Measurements from ENCODE around the gene SLC30A4. TPM values are rescaled to one million over a fixed set of nuclear protein-coding genes. Genes with fewer than 3 reads are reported as not detected.

Gene SLC30A4
- total RNA-seq, 1 experiment from 2014 or later, result 1.3 TPM

DNA sequence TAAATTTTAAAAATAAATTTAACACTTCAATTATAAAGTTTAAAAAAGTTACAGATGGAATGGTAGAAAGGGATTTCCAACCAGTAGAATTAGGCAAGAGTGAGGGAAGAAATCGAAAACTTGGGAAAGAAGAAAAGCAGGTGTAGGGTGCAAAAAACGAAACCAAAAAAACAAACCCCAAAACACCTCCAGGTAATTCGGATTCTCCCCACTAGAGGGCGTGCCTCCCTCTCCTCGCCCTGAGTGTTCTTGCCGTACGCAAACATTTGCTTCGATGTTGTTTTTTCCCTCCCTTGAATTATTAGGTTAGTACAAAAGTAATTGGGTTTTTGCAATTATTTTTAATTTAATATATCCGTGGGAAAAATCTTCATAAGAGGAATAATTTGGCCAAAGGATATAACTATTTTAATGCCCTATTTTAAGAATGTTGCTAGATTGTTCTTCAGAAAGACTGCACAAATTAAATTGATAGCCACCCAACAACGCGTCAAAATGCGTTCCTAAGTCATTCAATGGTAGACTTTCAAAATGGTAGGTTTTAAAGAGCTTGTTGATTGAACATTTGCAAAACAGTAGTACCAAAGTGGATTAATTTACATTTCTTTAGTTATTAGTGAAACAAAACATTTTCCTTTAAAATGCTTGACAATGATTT, 63.7 kb downstream of the SLC30A4 start:
- Histone ChIP-seq H3K9ac (ENCODE audit: low read length) (peak overlapping the region; percentile 76; the same call in 1 of the 2 replicates), H3K27ac (ENCODE audit: low read length) (no peak overlapping the region)
- POLR2A ChIA-PET (ENCODE audit: unreplicated experiment), result no interaction called here

DNA sequence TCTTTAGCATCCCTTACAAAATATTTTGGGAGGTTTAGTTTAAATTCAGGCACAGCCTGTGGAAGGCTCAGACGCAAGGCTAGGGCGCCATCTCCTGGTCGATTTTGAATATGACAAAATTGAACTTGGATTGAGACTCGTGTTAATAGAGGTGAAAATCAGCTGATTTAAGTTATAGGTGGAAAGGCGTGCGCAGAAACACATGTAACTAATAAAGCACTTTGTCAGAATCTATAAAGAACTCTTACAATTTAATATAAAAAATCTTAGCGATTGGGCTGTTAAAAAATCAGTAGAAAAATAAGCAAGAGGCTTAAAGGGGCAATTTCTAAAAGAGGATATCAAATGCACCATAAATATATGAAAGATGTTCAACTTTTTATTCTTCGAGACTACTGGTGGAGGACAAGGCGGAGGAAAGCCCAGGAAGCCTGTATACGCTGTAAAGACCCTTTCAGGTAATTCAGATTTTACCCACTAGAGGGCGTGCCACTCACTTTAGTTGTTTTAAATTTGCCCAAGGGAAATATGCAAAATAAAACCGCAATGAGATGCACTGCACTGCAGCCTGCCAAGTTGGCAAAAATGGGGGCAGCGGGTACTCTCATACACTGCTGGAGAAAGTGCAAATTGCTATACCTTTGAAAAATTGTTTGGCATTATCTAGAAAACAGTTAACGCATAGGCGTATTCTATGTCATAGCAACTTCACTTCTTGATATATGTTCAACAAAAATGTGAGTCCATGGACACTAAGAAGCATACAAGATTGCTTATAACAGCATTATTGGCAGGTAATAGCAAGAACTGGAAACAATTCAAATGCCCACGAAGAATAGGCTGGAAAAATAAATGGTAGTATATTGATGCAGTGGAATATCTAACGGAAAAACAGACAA, 64.7 kb downstream of the SLC30A4 start:
- ChIA-PET CTCF (interaction anchor here (0.6 to 1.3 kb wide), 7 partner anchors 16 to 240 kb away, joined by 3 to 6 read pairs (median 4); a partner anchor contains a TSS), POLR2A (ENCODE audit: unreplicated experiment) (no interaction called here)
- DNase-seq (peak; percentile 98), ATAC-seq (peak; percentile 44)
- Histone ChIP-seq H3K27ac (ENCODE audit: low read length) (peak overlapping the region; percentile 92), H3F3A (ENCODE audit: low read length, unreplicated experiment) (no peaks in the 10 kb centered on the region), H3K4me3 (ENCODE audit: low read length) (peak overlapping the region; percentile 66), H2AFZ (ENCODE audit: low read length) (peak overlapping the region; percentile 40), H3K27me3 (ENCODE audit: low read length) (no peaks in the 10 kb centered on the region), H3K4me2 (ENCODE audit: low read length) (peak overlapping the region; percentile 87), H4K20me1 (ENCODE audit: low read length) (no peaks in the 10 kb centered on the region), H3K79me2 (ENCODE audit: low read length) (no peaks in the 10 kb centered on the region), H3K4me1 (ENCODE audit: insufficient read depth, low read length) (peaks cover 48% of the 10 kb centered on the region), H3K9me3 (ENCODE audit: low read length) (no peaks in the 10 kb centered on the region), H3K9me2 (replicated peaks; ENCODE audit: low read length) (no peaks in the 10 kb centered on the region), H3K9ac (ENCODE audit: low read length) (peak overlapping the region; percentile 76), H3K36me3 (ENCODE audit: low read depth, low read length) (no peaks in the 10 kb centered on the region; the same call in 1 of the 2 replicates)
- intact Hi-C loops (cut with micrococcal nuclease), result loop anchor here (1.0 to 10.0 kb wide), 6 partner anchors 28 to 293 kb away; no protein-coding TSS in a partner anchor
- no TSS peak for BruUV-seq (replicated peaks)
- no peak for TF ChIP-seq EZH2phosphoT487 (IDR thresholded peaks at IDR 0.05; ENCODE audit: borderline replicate concordance, low read length)
- TF ChIP-seq, protein P1, sequence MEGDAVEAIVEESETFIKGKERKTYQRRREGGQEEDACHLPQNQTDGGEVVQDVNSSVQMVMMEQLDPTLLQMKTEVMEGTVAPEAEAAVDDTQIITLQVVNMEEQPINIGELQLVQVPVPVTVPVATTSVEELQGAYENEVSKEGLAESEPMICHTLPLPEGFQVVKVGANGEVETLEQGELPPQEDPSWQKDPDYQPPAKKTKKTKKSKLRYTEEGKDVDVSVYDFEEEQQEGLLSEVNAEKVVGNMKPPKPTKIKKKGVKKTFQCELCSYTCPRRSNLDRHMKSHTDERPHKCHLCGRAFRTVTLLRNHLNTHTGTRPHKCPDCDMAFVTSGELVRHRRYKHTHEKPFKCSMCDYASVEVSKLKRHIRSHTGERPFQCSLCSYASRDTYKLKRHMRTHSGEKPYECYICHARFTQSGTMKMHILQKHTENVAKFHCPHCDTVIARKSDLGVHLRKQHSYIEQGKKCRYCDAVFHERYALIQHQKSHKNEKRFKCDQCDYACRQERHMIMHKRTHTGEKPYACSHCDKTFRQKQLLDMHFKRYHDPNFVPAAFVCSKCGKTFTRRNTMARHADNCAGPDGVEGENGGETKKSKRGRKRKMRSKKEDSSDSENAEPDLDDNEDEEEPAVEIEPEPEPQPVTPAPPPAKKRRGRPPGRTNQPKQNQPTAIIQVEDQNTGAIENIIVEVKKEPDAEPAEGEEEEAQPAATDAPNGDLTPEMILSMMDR (conservative IDR thresholded peaks at IDR 0.05; ENCODE audit: low read depth, low read length), result peak; percentile 79
- no peak for TF ChIP-seq EZH2 (IDR thresholded peaks at IDR 0.05; ENCODE audit: low read length, unreplicated experiment)

More for the DNA sequence above, 63.7 kb downstream of the SLC30A4 start:
- H3K4me2 ChIP-seq (ENCODE audit: low read length), result peak overlapping the region; percentile 87
- peaks cover 45% of the 10 kb centered on the region for H3K4me1 ChIP-seq (ENCODE audit: insufficient read depth, low read length)
- intact Hi-C loops (cut with micrococcal nuclease), result loop anchor here (1.0 to 10.0 kb wide), 3 partner anchors 155 to 294 kb away; no protein-coding TSS in a partner anchor
- no peak for TF ChIP-seq EZH2phosphoT487 (IDR thresholded peaks at IDR 0.05; ENCODE audit: borderline replicate concordance, low read length)
- TF ChIP-seq, protein P1 (conservative IDR thresholded peaks at IDR 0.05; ENCODE audit: low read depth, low read length), result peak; percentile 86
- no peaks in the 10 kb centered on the region for H3K9me3 ChIP-seq (ENCODE audit: low read length)
- CTCF ChIA-PET, result interaction anchor here (0.8 to 1.3 kb wide), 2 partner anchors 57 to 152 kb away, joined by 4 read pairs; a partner anchor contains a TSS
- ATAC-seq, result no peak
- no TSS peak for BruUV-seq (replicated peaks)
- H3K36me3 ChIP-seq (ENCODE audit: low read depth, low read length), result no peaks in the 10 kb centered on the region; the same call in 1 of the 2 replicates
- H2AFZ ChIP-seq (ENCODE audit: low read length), result peak overlapping the region; percentile 40; the same call in 1 of the 2 replicates
- H4K20me1 ChIP-seq (ENCODE audit: low read length), result no peaks in the 10 kb centered on the region
- no peaks in the 10 kb centered on the region for H3F3A ChIP-seq (ENCODE audit: low read length, unreplicated experiment)
- peak overlapping the region; percentile 66 for H3K4me3 ChIP-seq (ENCODE audit: low read length)
- H3K79me2 ChIP-seq (ENCODE audit: low read length), result no peaks in the 10 kb centered on the region
- peak; percentile 76 for DNase-seq
- no peaks in the 10 kb centered on the region for H3K9me2 ChIP-seq (replicated peaks; ENCODE audit: low read length)
- no peaks in the 10 kb centered on the region for H3K27me3 ChIP-seq (ENCODE audit: low read length)
